Suprapubic skin (tissue), 3 donors: ENCODE data around the gene UVRAG.

Experiments used
- CTCF ChIP-seq, 2 donors: fragments of 200-600 bp in 1 of 2; fragments of 450-650 bp in 1 of 2; sonication (generic) in 1 of 2; IDR thresholded peaks; one replicate each; pipeline ENCODE4 v1.5.1; 2016 to 2019; ENCODE audit warnings: antibody characterized with exemption in 2 of 2, mild to moderate bottlenecking in 1 of 2, moderate library complexity in 1 of 2
- POLR2A ChIP-seq, 2 donors: fragments of 450-650 bp; IDR thresholded peaks; one replicate each; pipeline ENCODE4 v1.6.1; 2017; ENCODE audit warnings: antibody characterized with exemption in 2 of 2, mild to moderate bottlenecking in 2 of 2, moderate library complexity in 2 of 2

- no peak for TF ChIP-seq POLR2A (IDR thresholded peaks at IDR 0.05)
- TF ChIP-seq CTCF (IDR thresholded peaks at IDR 0.05), result no peak
Measured at GRCh38 chr11:75899806-75900205, 84.8 kb downstream of the UVRAG start.
